Sciatic nerve (tissue), 2 donors: ENCODE results near the gene PTPMT1. TPM values are rescaled to one million over a fixed set of nuclear protein-coding genes. Genes with fewer than 3 reads are reported as not detected.

ENCODE experiments used
- ATAC-seq: fragments of 200-7000 bp; cut with Tn5 transposase; one replicate; pipeline ENCODE4 v1.9.1; 2020; ENCODE audit warnings: mild to moderate bottlenecking, moderate library complexity
- DNase-seq: peaks from one replicate; pipeline ENCODE4 v3.0.0-alpha.2; 2020; ENCODE audit warnings: low spot score
- intact Hi-C: fragments of 100-400 bp; cut with DNase I; formaldehyde crosslinking; loops from one replicate; pipeline ENCODE4 v1.14.2; 2022
- total RNA-seq: library from RNA; stranded (reverse); fragmentation: NEBNext Ultra II Directional; extraction: Animal tissue kit (Norgen Biotek cat#: 25700); gene quantifications from one replicate; pipeline ENCODE4 v1.2.1, GENCODE V29; 2021
- donor health status: DM: no; HTN: no; CAD: no.
- donor health status: DM: no; HTN: no; CAD: no.

Gene PTPMT1
- total RNA-seq, 1 donor from 2014 or later, result 31.3 TPM

DNA sequence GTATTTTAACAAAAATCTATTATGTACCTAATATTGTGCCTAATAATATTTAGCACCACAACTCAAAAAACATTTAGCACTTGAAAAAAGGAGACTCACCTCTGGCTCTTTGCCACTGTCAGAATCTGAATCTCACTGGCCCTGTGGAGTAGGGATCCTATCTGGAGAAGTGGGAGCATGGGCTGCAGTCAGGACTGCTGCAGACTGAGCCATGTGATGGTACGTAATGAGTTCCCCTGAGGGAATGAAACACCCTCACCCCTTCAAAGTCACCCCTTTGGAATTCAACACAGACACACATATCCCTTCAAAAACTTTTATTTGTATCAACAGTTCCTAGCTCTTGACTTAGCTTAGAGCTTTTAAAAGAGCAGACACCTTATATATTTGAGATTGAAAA, 6.5 kb downstream of the PTPMT1 start:
- DNase-seq (no peak), ATAC-seq (no peak)
- intact Hi-C loops, result no loop called here

DNA sequence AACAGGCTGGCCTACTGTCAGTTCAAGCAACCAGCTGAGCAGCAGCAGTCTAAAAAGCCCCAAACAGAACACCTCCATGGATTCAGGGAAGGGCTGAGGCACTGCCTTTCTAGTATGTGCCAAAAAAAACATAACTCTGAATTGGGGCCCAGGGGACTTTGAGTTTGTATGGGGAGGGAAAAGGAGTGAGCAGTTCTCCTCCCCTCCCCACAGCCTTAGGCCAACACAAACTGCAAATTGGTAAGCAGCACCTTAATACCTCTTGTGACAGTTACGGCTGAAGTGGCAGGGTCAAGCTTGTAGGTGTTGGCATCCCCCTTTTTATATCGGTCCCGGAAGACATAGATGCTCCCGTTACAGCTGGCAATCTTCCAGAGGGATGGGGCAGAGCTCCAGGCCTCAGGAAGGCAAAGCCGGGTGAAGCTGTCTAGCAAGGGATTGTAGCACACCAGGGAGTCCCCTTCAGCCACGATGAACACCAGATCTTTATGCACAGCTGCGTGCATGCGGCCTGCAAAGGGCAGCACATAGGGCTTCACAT, 7.4 kb downstream of the PTPMT1 start:
- DNase-seq (peak; percentile 56), ATAC-seq (peak; percentile 37)
- intact Hi-C loops, result no loop called here

DNA sequence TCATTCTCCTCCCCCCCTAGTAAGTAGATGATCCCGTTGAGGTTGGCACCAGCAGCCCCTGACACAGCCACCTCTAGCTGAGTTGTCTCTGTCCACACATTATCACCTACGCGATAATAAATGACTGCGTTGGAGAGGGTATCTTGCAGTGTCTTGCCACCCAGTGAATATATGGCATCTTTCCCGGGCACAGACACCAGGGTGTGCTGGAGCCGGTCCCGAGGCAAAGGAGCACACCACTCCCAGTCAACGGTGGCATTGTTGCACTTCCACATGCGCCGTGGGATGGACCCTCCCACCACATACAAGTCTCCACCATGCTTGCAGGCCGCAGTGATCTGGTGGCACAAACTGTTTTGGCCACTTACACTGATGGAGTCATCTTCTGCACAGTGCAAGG, 7.9 kb downstream of the PTPMT1 start:
- DNase-seq, result peak; percentile 51
- intact Hi-C loops, result no loop called here
- peak; percentile 20 for ATAC-seq

DNA sequence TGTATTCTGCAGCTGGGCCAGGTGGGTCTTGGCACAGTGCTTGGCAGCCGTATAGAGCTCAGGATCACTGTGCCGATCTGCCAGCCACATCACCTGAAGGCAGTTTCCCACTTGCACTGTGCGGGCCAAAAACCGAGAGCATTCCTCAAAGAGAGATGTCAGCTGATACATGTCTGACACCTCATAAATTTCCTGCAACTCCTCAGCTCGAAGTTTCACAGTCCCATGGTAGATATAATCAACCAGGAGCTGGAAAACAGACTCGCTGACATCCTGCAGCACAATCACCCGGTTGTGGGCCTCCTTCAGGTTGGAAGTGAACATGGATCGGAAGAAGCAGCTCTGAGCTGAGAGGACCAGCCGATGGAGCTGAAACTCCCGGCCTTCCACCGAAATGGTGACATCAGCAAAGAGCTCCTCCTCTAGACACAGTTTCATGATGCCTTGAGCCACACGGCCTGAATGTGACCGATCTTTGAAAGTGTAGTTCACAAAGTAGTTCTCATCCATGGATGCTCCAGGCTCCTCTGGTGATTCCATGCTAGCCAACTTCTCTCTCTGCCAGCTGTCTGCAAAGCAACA, 12.2 kb downstream of the PTPMT1 start:
- no peak for DNase-seq
- ATAC-seq, result no peak
- intact Hi-C loops, result no loop called here

DNA sequence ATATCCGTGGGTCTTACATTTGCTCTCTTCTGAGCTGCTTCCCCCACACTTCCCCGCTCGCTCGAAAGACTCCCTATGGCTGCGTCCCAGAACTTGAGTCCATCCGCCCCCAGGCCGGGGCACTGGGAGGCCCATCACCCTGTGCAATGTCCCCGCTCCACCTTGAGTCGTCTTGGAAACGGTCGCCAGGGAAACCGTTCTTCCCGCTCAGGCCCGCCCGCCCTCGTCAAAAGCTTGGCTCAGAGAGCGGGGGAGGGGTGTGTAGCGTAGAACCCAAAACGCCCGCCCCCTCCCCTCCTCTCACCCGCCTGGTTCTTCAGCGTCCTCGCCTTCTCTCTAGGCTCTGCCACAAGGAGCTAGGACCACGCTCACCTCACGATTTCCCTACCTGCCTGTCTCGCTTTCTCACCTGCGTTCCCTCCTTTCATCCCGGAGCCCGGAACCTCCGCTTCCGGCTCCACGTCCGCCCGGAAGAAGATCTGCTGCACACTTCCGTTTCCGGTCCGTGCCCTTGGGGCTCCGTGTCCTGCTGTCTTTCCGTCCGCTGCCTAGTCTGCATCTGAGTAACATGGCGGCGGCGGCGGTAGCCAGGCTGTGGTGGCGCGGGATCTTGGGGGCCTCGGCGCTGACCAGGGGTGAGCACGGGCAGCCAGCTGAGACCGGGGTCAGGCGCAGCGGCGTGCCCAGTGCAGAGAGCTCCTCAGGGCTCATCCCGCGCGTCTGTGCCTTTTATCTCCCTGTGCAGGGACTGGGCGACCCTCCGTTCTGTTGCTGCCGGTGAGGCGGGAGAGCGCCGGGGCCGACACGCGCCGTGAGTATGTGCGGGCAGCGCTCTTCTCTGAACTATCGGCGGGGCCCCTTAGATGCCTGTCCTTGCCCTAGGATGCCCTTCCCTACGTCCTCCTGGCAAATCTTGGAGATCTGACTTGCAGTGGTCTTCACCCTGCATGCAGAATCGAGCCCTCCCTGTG, 13.4 kb downstream of the PTPMT1 start, which contains the start of the genes KBTBD4 and NDUFS3:
KBTBD4 (minus strand) TSS at position 447 of the 971 bp plus-strand sequence; CDS start at position 428, 19 bp downstream.
NDUFS3 (plus strand) TSS at position 551 of the 971 bp plus-strand sequence; CDS start at position 569, 18 bp downstream.
- intact Hi-C loops, result no loop called here
- ATAC-seq, result peak; percentile 96
- DNase-seq, result peak; percentile 90

DNA sequence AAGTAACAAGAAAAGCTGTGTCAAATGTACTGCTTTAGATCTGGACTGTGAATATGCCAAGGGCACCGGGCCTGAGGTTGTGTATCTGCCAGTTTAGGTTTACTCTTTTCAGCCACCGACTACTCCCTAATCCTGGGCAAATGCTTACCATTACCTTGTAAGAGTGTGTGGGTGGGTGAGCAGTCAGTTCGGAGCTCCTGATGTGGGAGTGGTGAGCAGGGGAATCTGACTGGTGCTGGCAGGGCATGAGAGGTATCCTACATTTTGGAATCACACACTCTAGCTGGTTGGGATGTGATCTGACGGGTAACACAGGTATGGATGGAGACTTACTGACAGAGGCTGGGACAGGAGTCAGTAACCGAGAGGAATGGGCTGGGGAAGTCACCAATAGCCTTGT, 18.4 kb downstream of the PTPMT1 start:
- ATAC-seq (no peak), DNase-seq (no peak)
- intact Hi-C loops, result no loop called here

DNA sequence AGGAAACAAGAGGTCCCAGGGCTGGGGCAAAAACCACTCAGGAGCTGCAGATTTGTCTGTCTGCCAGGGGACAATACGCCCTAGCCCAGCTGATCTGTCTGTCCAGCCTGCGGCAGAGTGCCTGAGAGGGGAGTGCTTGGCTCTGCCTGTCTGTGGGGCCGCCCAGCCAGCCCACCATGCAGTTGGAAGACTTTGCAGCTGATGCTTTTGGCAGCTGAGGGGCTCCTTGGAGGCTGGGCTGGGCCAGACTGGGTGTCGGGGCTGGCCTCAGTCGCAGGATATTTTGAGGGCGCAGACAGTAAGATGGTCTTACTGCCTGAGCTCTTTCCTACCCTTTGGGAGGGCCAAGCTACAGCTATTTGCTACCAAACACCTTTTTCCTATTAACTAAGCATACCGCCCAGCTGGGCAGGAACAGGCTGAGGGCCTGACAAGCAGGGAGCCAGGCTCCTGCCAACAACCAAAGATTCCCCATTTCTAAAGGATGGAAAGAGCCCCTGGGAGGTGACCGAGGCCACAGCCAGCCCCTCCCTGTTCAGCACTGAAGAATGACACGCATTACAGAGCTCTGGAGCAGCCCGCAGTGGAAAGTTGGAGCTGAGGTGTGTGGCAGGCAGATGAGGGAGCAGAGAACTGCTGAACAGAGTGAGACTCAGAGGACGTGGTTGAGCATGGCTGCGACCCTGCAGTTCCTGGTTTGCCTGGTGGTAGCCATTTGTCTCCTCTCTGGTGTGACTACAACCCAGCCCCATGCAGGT, 20.9 kb downstream of the PTPMT1 start, which contains the start of gene FAM180B:
FAM180B (plus strand) TSS at position 581 of the 758 bp plus-strand sequence; CDS start at position 672, 91 bp downstream.
- DNase-seq (no peak), ATAC-seq (peak; percentile 75)
- intact Hi-C loops, result no loop called here

DNA sequence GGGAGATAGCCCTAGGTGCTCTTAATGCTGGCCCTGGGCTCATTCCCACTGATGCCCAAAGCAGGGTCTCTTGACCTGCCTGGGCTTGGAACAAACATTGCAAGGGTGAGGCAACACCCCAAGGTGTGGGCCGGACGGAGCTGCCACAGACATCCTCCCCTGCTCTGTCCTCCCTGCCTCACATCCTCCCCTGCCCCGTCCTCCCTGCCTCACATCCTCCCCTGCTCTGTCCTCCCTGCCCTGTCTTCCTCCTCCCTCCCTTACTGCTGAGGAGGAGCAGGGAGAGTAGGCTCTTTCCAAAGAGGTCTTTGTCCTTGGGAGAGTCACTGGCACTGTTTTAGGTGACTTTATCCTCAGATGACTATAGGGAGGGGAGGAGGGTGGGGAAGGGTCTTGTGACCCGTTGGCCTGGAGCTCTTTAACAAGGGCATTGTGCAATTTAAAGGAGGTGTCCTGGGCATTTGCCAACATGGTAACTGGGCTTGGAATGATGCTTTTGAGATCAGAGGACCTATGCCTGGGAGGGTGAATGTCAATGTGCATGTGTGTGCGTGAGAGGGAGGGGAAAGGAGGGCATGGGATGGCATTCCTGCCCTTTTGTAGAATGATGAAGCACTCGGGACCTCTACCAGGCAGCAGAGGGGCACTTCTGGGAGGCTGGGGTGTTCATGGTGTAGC, 21.8 kb downstream of the PTPMT1 start:
- DNase-seq, result no peak

DNA sequence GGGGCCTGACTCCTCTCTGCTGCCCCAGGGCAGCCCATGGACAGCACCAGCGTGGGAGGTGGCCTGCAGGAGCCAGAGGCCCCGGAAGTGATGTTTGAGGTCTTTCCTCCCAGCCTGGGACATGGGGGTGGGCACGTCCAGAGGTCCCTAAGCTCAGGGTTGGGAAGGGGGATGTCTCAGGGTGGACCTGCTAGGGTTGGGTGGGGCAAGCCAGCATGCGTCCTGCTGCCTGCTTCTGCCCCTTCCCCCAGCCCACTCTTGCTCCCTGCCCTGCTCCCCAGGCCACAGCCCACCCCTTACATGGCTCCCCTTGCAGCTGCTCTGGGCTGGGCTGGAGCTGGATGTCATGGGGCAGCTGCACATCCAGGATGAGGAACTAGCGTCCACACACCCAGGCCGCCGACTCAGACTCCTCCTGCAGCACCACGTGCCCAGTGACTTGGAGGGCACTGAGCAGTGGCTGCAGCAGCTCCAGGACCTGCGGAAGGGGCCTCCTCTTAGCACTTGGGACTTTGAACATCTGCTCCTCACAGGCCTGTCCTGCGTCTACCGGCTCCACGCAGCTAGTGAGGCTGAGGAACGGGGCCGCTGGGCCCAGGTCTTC, 22.4 kb downstream of the PTPMT1 start:
- peak; percentile 76 for ATAC-seq
- intact Hi-C loops, result no loop called here
- DNase-seq, result peak; percentile 75

More for the DNA sequence above, 21.8 kb downstream of the PTPMT1 start:
- peak; percentile 27 for ATAC-seq
- intact Hi-C loops, result no loop called here

DNA sequence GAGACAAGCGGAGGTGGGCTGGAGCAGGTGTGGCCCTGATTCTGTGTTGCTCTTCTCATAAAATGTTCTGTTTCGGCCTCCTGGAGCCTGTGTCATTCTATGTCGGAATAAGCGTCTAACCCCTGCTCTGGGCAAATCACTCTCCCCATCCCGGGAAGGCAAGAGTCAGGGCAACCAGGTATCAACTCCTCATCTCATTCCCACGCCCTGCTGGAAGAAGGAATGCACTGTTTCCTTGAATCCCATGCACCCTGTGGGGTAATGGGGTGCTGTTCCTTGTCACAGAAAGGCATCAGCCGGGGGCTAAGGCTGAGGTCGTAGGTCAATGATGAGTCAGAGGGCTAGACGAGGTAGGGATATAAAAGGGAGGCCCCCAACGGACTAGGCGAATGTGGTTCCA, 23.7 kb downstream of the PTPMT1 start:
- DNase-seq (no peak), ATAC-seq (no peak)
- intact Hi-C loops, result no loop called here

DNA sequence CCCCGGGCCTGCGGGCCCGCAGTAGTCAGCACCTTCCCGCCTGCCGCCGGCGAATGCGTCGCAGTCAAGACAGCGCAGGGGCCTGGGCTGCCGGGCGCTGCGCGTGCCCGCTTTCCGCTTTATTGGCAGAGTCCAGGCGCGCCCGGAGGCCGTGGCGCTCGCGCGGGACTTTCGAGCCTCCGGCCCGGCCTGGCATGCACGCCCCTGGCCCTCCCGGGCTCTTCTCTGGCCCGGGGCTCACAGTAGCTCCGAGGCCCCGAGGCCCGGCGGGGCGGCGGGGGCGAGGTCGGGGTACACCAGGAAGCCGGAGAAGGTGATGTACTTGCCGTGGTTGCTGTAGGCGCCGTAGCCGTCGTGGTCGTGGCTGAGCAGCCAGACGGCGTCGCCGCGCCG, 24.2 kb downstream of the PTPMT1 start:
- ATAC-seq (peak; percentile 21), DNase-seq (no peak)
- intact Hi-C loops, result no loop called here

DNA sequence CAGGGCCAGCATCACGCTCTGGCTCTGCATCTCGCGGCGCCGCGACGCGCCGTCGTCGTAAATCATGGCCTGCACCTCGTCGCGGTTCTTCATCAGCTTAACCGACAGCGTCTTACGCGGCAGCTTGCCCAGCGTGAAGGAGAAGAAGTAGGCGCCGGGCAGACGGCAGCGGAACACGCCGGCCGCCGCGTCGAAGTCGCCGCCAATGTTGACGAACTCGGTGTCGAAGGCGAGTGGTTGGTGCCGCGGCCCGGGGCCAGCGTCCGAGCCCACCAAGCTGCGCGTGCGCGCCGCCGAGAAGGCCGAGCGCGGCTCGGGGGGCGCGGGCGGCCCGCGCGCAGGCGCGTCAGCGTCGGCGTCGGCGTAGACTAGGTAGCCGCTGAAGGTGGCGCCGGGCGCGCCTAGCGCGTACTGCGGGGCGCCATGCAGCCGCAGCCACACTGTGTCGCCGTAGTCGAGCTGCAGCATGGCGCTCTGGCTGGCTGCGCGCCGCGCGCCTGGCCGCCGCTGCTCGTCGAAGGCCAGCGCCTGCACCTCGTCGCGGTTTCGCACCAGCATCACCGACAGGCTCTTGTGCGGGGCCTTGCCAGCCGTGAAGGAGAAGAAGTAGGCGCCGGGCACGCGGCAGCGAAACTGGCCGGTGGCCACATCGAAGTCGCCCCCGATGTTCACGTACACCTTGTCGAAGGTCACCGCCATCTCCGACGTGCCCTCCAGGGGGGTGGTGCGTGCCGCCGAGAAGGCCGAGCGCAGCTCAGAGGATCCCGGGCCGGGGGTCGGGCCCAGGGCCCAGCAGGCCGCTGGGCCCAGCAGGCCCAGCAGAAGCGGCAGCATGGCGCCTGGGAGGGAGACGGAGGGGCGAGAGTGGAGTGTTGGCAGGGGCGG, 24.8 kb downstream of the PTPMT1 start:
- DNase-seq, result peak; percentile 68
- peak; percentile 1 for ATAC-seq
- intact Hi-C loops, result loop anchor here (5.0 kb wide), 1 partner anchor 1433 kb away; no protein-coding TSS in a partner anchor

DNA sequence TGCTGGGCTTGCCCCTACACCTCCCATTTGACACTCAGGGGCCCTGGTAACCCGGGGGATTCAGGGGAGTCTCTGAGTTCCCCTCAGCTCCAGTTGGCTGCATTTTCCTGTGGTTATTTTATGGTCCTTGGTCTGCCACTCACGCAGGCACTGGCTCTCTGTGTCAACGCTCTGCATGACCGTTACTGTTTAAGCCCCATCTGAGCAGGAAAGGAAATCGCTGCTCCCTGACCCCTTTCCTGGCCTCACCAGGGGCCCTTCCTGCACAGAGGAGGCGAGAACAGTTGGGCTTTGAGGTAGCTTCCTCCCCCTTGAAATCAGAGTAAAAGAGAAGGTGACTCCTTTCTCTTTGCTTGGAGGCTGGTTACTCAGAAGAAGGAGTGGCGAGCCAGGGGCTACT, 26.4 kb downstream of the PTPMT1 start:
- ATAC-seq (no peak), DNase-seq (no peak)
- intact Hi-C loops, result loop anchor here (5.0 kb wide), 1 partner anchor 1434 kb away; no protein-coding TSS in a partner anchor

DNA sequence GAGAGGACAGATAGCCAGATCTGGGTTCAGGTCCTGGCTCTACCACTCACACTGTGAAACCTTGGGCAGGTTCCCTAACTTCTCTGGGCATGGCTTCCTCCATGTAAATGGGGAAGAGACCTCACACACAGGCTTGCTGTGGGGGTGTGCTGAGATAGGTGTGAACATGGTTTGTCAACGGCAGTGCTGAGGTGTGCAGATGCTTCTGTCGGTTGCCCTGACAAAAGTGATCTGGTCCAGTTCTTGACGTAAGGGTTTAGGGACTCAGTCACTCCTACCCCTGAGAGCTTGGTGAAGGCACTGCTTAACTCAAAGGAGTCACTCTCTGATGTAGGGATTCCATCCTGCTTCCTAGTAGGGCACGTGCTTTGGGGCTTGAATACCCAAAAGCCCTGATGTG, 26.9 kb downstream of the PTPMT1 start:
- DNase-seq (no peak), ATAC-seq (no peak)
- intact Hi-C loops, result loop anchor here (5.0 kb wide), 1 partner anchor 1435 kb away; no protein-coding TSS in a partner anchor

DNA sequence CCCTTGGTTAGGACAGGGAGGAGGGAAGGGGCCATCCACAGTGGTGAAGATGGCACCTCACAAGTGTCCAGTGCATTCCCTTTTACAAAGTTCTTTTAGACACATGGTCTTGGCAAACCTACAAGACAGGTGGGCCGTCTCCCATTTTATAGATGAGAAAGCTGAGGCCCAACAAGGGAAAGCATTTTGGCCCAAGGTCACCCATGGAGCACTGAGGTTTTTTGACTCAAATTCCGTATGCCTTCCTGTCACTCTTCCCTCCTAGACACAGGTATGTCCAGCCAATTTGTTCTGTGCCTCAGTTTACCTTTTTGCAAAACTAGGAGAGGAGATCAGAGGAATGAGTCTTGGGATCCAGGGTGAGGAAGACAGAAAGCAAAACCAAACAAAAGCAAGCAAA, 27.6 kb downstream of the PTPMT1 start:
- intact Hi-C loops, result loop anchor here (5.0 kb wide), 1 partner anchor 1436 kb away; no protein-coding TSS in a partner anchor
- ATAC-seq, result no peak
- DNase-seq, result no peak

DNA sequence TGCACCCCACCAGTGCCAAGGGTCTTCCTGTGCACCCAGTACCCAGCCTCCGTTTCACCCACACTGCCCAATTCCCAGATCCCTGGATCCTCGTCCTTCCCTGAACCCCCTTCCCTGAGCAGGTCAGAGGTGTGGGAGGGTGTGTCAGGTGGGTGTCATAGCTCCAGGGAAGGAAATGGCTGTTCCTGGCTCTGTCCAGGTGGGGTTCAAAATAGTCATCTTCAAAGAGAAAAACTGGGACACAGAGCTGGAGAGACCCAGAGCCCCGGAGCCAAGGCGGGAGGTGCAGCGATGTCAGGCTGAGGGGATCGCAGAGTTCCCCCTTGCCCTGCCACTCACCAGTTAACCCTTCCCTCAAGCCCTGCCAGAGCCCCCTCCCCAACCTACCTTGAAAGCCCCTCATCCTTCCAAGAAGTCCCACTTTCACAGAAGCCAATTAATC, 28.1 kb downstream of the PTPMT1 start:
- ATAC-seq (no peak), DNase-seq (no peak)
- intact Hi-C loops, result loop anchor here (5.0 kb wide), 1 partner anchor 1436 kb away; no protein-coding TSS in a partner anchor
